ENCODE results near the gene BCAR1.
A peak's percentile ranks its signal among the peaks of the same experiment; 100 is the strongest.
"Not testable (repeated sequence)": the region's sequence is repeated elsewhere in the genome, so short reads cannot be mapped to it uniquely, and the experiment has no call there.

The BCAR1 gene

GRCh38 chr16:75251280-75252048, at the start of gene BCAR1:
TSS of gene BCAR1 (minus strand) at chr16:75251624. CDS start at chr16:75251482, 142 bp downstream.
- DNase-seq = peak; percentile 89

- no peak for DNase-seq
Observed at GRCh38 chr16:75298267-75298666, 46.8 kb upstream of the BCAR1 start.

GRCh38 chr16:75296606-75297005, 45.2 kb upstream of the BCAR1 start:
- DNase-seq = peak; percentile 26

- DNase-seq = no peak
Observed at GRCh38 chr16:75294773-75295459, 43.5 kb upstream of the BCAR1 start.

GRCh38 chr16:75293772-75294171, 42.3 kb upstream of the BCAR1 start:
- no peak for DNase-seq

- DNase-seq = no peak
Observed at GRCh38 chr16:75293173-75293572, 41.7 kb upstream of the BCAR1 start.

- DNase-seq = no peak
Observed at GRCh38 chr16:75292691-75293090, 41.3 kb upstream of the BCAR1 start.

GRCh38 chr16:75289189-75289588, 37.8 kb upstream of the BCAR1 start:
- no peak for DNase-seq

- no peak for DNase-seq
Observed at GRCh38 chr16:75288596-75289120, 37.2 kb upstream of the BCAR1 start.

GRCh38 chr16:75288181-75288580, 36.8 kb upstream of the BCAR1 start:
- DNase-seq = no peak

- DNase-seq = no peak
Observed at GRCh38 chr16:75287708-75288107, 36.3 kb upstream of the BCAR1 start.

- no peak for DNase-seq
Observed at GRCh38 chr16:75286389-75286788, 35.0 kb upstream of the BCAR1 start.

GRCh38 chr16:75282466-75283281, 31.2 kb upstream of the BCAR1 start:
- no peak for DNase-seq

GRCh38 chr16:75281826-75282225, 30.4 kb upstream of the BCAR1 start:
- DNase-seq = no peak

GRCh38 chr16:75281009-75281408, 29.6 kb upstream of the BCAR1 start:
- DNase-seq = not testable (repeated sequence)

- no peak for DNase-seq
Observed at GRCh38 chr16:75280331-75280804, 28.9 kb upstream of the BCAR1 start.

- DNase-seq = peak; percentile 11
Observed at GRCh38 chr16:75279305-75279704, 27.9 kb upstream of the BCAR1 start.

GRCh38 chr16:75273054-75273925, 21.9 kb upstream of the BCAR1 start:
- no peak for DNase-seq

- not testable (repeated sequence) for DNase-seq
Observed at GRCh38 chr16:75272629-75273028, 21.2 kb upstream of the BCAR1 start.

- no peak for DNase-seq
Observed at GRCh38 chr16:75272097-75272551, 20.7 kb upstream of the BCAR1 start.

- DNase-seq = no peak
Observed at GRCh38 chr16:75271441-75272096, 20.1 kb upstream of the BCAR1 start.
